HPDE6-E6E7 (cell line): ENCODE data around the gene ASIC1.

Source experiments
- DNase-seq: peaks from one replicate; pipeline ENCODE4 v3.0.0; 2011; ENCODE audit warnings: missing footprints; ENCODE audit errors: extremely low spot score

Gene ASIC1

GRCh38 chr12:50107416-50108268, 50.2 kb downstream of the ASIC1 start:
- no peak for DNase-seq

DNA sequence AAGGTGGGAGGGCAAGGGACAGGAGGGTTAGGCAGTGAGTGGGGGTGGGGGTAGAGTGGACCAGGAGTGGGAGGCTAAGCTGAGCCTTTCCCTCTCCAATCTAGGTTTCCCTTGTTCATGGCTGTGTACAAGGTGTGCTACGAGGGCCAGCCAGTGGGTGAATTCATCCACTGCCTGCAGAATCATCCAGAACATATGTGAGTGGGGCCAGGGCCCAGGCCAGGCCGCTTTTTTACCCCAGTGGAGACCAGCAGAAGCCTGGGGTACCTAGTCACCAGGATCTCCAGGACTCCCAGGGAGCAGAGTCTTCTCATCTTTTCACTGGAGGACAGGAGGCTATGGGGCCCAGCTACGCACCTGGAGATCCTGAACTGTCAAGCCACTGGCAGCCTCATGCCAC, 51.9 kb downstream of the ASIC1 start:
- no peak for DNase-seq

DNA sequence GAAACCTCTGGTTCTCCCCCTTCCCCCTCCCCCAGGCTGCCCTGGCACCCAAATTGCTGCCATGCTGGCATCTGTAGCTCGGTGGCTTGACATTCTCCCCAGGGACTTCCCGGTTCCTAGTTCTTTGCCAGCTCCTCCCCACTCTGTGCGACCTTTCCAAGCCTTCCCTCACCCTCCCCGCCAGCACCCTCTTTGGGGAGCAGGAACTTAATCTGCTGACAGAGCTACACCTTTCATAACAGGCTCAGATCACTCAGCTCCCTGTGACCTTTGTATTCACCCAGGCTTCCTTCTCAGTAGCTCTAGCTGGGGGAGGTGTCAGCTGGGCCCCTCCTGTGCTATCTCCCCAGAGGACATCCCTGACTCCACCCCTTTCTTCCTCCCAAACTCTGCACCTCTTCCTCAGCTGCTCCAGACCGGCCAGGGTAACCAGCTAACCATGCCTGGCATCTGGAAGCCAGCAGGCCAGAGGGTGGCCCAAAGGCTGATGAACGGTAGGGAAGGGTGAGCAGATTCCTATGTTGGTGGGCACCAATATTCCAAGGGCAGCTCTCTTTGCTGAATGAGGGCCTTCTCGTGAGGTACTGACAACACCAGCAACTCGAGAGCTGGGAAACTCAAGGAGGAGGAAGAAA, 52.8 kb downstream of the ASIC1 start:
- DNase-seq = no peak

DNA sequence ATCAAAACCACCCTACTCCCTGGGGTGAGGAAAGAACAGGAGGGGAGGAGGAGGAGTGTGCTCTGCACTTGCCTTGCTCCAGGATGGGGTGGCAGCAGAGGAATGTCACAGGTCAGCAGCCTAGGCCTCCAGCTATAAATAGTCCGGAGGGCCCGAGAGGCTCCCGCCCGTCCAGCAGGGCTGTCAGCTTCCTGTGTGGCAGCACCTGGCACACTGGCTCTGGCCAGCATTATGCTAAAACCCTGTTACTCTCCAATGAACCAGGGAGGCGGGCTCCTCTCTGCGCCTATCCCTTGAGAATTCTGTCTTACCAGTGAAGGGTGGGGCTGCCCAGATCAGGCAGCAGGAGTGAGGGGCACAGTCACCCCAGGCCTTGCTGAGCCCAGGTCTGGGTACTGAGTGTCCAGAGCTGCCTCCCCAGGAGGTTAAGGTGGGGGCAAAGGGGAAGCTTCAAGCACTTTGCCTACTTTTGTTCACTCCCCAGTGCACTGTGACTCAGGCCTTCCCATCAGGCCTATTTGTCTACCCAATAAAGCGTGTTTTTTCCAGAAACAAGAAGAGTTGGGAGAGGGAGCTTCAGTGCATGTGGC, 53.5 kb downstream of the ASIC1 start:
- DNase-seq = no peak

GRCh38 chr12:50111395-50111692, 53.9 kb downstream of the ASIC1 start:
- no peak for DNase-seq

- DNase-seq = peak; percentile 97
Observed at GRCh38 chr12:50111693-50112455, 54.5 kb downstream of the ASIC1 start, which contains the start of gene COX14. Gene COX14, plus strand, starts transcription at chr12:50112236. Its CDS starts 7,808 bp downstream, at chr12:50120044.

DNA sequence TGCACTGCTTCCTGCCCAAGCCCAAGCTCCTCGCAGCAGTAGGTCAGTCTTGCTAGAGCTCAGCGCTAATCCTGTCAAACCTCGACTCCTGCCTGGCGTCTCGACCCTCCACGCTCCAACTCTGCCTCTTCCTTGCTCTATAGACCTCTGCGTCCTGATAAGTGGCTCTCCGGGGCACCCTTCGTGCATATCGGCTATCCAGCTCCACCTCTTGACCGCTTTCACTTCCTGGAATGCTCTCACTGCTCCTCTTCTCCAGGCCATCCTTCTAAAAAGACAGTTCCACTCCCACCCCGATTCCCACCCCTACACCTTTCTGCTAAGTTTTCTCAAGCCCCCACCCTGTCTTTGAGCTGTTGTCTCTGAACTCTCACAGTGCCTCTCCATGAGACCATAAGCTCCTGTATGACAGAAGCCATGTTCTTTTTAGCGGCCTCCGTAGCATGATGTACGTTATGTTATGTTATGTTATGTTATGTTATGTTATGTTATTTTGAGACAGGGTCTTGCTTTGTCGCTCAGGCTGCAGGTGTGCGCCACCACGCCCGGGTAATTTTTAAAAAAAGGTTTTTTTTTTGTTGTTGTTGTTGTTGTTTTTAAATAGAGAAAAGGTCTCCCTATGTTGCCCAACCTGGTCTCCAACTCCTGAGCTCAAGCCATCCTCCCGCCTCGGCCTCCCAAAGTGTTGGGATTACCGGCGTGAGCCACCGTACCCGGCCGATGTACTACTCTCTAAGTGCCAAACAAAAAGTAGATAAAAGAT, 55.2 kb downstream of the ASIC1 start:
- no peak for DNase-seq

GRCh38 chr12:50117057-50117622, 59.7 kb downstream of the ASIC1 start:
- DNase-seq = no peak

DNA sequence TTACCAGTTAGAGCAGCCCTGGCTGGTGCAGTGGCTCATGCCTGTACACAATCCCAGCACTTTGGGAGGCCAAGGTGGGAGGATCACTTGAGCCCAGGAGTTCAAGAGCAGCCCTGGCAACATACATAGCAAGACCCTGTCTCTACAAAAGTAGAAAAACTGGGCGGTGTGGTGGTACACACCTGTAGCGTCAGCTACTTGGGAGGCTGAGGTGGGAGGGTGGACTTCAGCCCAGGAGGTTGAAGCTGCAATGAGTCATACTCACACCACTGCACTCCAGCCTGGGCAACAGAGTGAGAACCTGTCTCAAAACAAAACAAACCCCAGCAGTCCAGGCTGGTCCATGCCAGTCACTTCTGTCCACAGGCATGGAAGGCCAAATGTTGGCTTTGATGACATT, 62.0 kb downstream of the ASIC1 start:
- no peak for DNase-seq

DNA sequence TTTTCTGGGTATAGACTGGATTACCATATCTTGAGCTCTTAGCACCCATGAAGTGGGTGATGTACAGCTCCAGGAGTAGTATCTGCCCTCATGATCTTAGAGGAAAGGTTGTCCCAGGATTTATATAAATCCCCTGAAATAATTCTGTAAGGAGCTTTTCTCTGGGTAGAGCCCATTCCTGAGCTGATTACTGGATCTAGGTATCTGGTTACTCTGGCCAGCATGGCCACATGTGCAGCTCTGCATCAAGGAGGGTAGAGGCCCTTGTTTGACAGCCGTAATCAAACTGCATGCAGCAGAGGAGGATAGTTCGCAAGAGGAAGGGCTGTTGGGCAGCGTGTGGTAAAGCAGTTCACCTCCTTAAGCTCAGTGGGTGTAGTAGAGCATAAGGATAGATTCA, 63.1 kb downstream of the ASIC1 start:
- no peak for DNase-seq

- DNase-seq = no peak
Observed at GRCh38 chr12:50120953-50121352, 63.6 kb downstream of the ASIC1 start.

DNA sequence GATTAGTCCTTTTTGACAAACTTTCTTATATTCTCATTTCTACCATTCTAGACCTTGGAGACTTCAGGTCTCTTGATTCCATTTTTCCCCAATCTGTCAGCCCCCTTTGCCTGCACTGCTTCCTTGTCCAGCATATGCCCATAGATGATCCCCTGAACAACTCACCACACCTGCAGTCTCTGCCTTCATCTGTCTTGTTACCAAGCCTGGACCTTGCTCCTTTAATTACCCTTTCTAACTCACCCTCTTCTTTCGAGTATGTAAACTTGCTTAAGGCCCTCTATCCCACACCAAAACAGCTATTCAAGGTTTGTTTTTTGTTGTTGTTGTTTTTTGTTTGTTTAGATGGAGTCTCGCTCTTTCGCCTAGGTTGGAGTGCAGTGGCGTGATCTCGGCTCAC, 64.2 kb downstream of the ASIC1 start:
- DNase-seq = no peak

DNA sequence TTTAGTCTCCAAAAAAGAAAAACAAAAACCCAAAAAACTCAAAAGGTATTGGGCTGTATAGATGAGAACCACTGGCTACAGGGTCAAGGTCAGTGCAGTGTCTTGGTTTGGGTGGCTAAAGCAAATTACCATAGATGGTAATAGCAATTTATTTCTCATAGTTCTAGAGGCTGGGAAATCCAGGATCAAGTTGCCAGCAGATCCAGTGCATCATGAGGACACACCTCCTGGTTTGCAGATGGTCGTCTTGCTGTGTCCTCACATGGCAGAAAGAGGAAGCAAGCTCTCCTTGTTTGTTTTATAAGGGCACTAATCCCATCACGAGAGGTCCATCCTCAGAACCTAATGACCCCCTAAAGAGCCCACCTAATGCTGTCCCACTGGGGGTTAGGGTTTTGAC, 65.8 kb downstream of the ASIC1 start:
- no peak for DNase-seq

- no peak for DNase-seq
Observed at GRCh38 chr12:50127546-50127945, 70.2 kb downstream of the ASIC1 start.

- DNase-seq = no peak
Observed at GRCh38 chr12:50129290-50129689, 71.9 kb downstream of the ASIC1 start.

DNA sequence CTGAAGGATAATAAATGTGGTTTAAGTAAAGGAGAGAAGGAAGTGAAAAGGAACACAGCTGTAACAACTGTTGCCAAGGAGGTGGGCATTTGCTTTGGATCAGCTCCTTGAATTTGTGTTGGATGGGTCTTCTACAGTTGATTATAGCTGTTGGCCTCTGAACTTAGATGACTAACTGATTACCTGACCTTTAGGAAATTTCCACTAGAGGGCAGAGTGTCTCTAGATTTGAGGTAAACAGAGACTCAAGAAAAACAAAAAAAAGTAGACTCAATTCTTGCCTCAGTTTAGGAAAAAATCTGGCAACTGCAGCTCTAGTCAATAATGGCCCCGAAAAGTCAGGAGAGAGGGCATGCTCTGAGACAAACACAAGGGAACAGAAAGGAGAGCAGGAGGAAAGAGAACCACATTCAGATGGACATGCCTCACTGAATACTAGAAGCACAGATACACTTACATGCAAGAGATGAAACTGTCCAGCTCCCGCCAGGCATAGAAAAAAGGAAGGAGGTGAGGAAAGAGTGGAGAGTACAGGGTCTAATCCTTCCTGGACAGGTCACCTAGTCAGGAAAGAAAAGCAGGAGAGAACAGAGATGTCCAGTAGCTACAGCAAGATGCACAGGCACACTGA, 75.2 kb downstream of the ASIC1 start:
- no peak for DNase-seq
